GM19023 (cell line): ENCODE results near the gene MIS18BP1.
A peak's percentile ranks its signal among the peaks of the same experiment; 100 is the strongest.
"Not testable (repeated sequence)": the region's sequence is repeated elsewhere in the genome, so short reads cannot be mapped to it uniquely, and the experiment has no call there.

Source experiments
- ATAC-seq: cut with Tn5 transposase; IDR thresholded peaks from one replicate; pipeline ENCODE4 v1.9.1; 2021; ENCODE audit warnings: mild to moderate bottlenecking, moderate library complexity; ENCODE audit not compliant: unreplicated experiment

Gene MIS18BP1

DNA sequence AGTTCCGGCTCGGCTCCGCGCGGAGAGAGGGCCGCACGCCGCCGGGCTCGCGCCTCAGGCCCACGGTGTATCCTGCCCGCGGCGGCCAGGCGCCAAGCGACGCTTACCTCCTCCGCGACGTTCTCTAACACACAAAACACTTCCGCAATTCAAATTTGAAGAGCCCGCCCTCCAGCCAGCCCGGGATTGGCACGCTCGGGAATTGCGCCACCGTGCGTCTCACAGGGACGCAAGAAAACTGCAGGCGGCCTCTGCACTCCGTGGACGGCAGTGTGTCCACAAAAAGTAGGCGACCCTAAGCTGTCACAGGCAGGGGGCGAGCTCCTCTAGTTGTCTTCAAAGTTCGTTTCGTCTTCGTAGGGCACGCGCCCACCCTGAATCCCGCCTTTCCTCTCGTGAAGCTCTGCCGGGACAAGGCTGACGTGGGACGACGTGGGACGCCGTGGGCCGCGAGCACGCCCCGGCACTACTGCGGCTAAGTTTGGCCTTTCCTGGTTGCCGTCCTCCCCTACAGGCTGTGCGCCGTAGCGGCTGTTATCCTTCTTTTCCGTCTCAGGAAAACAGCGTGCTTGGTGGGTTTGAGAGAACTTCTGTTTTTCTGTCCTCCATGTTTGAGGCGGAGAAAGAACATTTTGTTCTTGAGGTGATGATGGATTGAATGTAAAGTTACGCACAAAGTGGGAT is at the start of gene MIS18BP1:
MIS18BP1 (minus strand) TSS at position 133 of the 684 bp plus-strand sequence. CDS start 5,916 bp downstream, outside the sequence.
- ATAC-seq, result peak; percentile 87

DNA sequence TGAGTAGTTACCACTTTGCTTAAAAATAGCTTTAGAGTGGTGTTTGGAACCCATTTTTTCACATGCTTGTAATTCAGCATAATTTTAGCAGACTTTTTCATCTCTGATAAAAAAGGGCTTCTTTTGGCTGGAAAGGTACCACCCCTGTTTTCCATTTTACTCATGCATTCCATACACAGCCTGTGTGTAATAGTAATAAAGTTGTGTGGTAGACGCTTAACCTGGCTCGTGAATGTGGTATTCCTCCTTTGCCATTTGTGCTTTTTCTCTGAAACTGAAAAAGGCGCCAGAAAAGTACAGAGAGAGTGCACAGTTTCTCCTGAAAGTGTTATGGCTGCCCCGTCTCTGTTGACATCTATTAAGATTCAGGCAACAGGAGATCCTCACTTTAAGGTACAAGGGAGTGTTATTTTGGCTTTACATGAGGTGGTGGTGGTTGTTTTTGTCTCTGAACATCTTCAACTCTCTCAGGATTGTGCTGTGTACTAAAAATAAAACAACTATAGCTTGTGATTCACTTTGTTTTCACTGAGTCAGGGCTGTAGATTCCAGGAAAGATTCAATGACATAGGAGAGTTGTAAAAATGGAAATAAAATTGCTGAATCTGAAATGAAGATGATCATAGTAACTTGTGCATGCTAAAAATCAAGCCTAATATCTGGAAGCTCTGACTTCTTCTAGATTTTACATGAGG is 45.6 kb upstream of the MIS18BP1 start:
- ATAC-seq, result no peak

DNA sequence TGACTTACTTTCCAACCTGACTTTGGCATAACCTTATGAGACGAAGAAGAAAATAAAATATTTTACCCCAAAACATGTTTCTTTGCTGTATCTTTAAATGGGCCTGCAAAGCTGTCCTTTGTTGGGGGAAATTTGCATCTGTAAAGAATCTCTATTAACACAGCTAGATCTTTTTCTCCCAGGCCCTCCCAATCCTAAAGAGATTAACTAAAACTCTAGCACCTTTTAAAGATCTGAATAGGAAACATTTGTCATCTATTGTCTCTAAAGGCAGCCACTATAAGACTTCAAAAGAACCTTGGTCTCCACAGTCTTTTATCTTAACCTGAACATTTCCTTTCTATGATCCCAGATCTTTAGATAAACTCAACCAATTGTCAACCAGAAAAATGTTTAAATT is 41.8 kb upstream of the MIS18BP1 start:
- ATAC-seq, result not testable (repeated sequence)

DNA sequence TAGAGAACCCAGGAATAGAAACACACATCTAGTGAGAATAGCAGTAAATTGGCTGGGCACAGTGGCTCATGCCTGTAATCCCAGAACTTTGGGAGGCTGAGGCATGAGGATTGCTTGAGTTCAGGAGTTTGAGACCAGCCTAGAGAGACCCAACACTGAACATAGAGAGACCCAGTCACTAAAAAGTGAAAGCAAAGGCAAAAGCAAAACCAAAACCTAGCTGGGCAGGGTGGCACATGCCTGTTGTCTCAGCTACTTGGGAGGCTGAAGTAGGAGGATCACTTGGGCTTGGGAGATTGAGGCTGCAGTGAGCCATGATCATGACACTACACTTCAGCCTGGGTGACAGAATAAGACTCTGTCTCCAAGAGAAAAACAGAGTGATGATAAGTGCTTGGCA is 37.5 kb upstream of the MIS18BP1 start:
- ATAC-seq, result no peak

DNA sequence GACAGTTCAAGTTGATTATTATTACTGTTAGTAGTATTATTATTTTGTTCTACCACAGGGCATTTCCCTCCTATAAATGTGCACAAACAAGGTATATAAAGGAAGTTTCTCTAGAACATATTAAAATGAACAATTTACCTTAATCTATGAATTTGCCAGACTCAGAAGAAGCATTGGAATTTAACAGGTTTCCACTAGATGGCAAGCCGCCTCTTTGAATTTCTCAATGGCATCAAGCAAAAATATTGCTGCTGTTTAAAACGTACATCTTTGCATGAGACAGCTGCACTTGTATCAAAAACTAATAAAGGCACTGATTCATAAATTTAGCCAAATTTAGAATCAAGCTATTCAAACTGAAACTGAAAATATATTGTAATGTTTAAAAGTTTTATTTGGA is 34.6 kb upstream of the MIS18BP1 start:
- ATAC-seq, result no peak

DNA sequence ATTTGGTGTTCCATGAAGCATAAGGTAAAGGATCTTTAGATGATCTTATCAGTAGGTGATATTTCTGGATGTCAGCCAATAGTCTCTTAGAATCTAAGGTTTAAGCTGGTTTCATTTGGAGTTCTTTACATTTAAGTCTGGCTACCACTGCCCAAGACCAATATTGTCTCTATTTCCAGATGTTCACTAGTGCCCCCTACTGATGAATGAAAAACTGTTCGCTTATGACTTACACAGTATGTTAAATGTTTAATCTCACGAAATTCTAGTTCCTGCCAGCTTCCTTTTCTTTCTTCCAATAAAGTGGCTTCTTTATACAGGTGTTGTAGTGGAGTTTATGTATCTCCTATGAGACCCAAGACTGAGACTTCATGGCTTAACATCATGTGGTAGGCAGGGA is 31.8 kb upstream of the MIS18BP1 start:
- ATAC-seq, result no peak

DNA sequence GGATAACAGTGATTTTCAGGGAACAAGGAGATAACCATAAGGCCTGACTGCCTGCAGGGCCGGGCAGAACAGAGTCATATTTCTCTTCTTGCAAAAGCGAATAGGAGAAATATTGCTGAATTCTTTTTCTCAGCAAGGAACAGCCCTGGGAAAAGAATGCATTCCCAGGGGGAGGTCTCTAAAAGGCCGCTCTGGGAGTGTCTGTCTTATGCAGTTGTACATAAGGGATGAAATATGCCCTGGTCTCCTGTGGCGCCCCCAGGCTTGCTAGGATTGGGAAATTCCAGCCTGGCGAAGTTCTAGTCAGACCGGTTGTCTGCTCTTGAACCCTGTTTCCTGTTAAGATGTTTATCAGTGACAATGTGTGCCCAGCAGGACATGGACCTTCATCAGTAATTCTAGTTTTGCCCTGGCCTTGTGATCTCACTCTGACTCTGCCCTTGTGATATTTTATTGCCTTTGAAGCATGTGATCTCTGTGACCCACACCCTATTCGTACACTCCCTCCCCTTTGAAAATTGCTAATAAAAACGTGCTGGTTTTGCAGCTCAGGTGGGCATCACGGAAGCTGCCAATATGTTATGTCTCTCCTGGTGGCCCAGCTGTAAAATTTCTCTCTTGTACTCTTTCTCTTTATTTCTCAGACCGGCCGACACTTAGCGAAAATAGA is 28.9 kb upstream of the MIS18BP1 start:
- not testable (repeated sequence) for ATAC-seq

DNA sequence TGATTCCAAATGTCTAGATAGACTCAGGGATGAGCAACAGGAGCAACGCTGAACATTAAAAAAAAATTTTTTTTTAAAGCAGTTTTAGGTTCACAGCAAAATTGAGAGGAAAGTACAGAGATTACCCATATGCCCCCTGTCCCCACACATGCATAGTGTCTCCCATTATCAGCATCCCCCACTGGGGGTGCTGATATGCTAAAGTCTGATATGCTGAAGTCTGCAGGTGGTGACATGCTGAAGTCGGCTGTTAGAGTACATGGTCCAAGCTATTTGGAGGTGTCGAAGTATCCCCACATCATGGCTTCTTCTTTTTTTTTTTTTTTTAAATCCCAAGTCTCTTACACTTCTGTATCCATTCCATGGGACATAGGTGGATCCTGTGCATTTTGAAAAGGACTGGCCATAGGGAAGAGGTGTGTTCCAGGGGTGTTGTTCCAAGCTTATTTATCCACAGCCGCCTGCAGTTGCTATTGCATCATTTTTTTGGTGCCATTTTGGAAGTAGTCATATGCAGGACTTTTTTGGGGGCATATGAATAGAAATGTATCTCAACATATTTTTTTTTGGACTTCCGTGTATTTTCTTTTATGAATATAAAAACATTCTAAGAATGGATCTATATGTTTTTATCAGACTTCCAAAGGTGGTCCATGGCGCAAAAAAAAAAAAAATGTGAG is 19.0 kb upstream of the MIS18BP1 start:
- no peak for ATAC-seq

DNA sequence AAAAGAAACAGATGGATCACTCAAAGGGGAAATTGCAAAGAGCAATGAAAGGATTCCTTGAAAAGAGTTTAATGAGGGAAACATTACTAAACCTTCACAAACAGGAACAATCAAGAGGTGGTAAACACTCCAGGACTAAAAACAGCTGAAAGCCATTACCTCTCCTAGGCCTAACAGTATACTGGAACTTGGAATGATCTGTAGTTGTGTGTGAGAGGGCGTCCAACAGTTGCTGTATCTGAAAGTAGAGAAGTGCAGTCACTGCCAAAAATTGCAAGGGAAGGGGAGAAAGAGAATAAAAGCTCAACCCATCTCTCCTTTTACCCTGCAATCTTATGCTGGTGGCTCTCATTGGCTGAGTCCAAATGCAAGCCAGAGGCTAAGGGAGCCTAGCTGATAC is 17.0 kb upstream of the MIS18BP1 start:
- ATAC-seq, result no peak

DNA sequence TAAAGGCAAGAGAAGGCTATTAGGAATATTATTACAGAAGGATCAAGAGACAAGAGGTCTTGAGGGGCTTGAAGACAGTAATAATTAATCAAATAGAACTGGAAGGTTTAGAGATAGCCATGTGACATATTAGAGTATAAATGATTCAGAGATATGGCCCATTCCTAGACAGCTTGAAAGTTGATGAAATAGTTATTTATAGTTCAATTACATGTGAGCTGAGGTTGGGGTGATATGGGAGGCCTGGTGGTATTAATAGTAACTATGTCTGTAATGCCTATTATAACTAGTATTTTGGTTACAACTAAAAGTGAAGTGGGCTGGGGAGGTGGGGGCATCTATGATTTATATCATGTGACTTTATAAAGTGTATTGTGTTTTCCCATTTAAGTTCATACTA is 14.1 kb upstream of the MIS18BP1 start:
- ATAC-seq, result no peak

DNA sequence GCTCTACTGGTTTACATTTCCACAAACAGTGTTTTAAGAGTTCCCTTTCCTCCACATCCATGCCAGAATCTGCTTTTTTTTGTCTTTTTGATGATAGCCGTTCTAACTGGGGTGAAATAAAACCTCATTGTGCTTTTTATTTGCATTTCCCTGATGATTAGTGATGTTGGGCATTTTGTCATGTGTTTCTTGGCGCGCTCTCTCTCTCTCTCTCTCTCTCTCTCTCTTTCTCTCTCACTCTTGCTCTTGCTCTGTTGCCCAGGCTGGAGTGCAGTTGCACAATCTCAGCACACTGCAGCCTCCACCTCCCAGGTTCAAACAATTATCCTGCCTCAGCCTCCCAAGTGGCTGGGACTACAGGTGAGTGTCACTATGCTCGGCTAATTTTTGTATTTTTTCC is 9.6 kb upstream of the MIS18BP1 start:
- no peak for ATAC-seq

DNA sequence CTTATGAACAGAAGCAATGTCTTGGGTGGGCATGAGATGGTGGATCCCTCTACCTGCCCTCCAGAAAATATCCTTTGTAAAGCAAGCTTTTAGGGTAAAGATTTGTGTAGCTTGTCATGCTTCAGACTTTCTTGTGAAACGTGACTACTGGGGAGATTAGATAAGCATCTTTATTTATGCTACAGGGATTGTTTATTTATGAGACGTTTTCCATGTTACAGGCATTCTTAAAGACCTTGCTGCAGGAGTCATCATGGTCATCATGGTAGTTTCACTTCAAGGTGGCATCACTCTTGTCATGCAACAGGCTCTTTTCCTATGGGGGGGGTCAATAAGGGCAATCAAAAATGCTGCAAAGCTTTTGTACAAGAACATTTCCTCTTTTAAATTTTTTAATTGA is 8.2 kb upstream of the MIS18BP1 start:
- ATAC-seq, result no peak

DNA sequence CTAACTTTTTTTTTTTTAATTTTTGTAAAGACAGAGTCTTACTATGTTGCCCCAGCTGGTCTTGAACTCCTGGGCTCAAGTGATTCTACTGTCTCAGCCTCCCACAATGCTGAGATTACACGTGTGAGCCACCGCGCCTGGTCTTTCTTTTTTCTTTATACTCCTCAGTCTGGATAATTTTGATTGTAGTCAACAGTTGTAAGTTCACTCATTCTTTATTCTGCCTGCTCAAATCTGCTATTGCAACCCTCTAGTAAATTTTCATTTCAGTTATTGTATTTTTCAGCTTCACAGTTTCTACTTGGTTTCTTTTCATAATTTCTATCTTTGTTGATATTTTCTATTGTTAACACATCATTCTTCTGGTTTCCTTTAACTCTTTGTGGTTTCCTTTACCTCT is 5.8 kb upstream of the MIS18BP1 start:
- no peak for ATAC-seq

DNA sequence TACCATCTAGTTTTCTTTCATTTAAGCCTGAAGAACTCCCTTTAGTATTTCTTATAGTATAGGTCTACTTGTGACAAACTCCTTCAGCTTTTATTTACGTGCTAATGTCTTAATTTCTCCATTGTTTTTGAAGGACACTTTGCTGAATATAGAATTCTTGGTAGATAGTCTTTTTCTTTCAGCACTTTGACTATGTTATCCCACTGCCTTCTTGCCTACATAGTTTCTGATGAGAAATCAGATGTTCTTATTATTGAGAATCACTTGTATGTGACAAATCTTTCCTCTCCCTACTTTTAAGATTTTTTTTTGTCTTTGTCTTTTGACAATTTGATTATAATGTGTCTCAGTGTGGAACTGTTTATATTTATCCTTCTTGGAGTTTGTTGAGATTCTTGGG is 5.1 kb upstream of the MIS18BP1 start:
- no peak for ATAC-seq

DNA sequence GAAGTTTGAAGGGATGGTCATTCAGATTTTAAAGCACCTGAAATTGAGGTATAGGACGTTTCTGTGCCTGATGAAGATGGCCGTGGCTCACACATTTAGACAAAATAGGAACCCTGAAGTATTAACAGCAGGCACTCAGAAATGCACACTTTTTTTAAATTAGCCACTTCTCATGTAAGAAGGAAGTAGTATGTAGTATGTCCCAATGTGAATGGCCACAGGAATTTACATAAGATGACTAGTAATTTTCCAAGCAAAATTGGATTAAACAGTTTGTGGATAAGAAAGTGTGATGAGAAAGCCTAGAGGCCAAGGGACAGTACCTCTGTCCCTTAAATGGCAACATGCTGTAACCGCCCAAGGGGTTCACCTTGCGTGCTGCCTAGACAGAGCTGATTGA is 1.8 kb upstream of the MIS18BP1 start:
- no peak for ATAC-seq

DNA sequence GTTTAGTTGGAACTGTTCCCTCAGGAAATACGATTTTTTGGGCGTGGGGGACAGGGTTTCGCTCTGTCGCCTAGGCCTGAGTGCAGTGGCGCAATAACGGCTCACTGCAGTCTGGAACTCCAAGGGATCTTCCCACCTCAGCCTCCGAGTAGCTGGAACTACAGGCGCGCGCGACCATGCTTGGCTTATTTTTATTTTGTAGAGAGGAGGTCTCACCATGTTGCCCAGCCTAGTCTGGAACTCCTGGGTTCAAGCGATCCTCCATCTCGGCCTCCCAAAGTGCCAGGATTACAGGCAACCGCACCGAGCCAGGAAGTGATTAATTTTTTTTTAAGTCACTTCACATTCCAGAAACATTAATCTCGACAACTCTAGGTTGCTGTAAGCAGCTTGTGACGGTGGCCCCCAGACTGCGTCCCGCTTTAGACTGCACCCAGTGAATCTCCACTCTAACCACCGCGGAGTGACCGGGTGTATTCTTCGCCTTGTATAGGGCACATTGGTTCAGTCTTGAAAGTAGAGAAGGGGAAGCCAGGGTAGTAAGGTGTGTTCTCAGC is 830 bp upstream of the MIS18BP1 start:
- peak; percentile 1 for ATAC-seq

DNA sequence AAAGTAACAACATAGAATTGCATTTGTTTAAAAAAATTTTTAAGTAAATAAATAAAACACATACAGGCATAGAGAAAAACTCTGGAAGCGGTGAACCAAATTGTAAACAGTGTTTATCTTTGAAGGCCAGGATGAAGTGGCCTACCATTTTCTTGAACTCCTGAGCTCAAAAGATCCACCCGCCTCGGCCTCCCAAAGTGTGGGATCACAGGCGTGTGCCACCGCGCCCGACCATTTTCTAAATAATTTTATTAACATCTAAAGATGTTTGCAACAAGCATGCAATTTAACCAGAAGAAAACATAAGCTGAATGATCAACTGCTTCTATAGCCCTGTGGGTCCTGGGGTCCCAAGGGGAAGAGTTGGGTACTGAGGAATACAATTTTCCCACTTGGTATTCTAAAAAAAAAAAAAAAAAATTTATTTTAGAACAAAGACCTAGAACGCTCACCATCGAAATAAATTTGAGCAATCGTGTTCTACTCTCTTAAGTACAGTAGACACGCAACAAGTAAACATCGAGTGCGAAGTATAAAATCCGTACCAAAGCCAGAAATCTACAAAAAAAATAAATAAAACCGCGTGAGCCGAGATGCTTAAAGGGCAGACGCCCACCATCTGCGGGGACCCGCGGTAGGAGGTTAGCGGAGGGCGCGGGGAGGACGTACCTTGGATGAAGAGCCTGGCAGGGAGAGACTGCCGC is 484 bp downstream of the MIS18BP1 start:
- ATAC-seq, result no peak

DNA sequence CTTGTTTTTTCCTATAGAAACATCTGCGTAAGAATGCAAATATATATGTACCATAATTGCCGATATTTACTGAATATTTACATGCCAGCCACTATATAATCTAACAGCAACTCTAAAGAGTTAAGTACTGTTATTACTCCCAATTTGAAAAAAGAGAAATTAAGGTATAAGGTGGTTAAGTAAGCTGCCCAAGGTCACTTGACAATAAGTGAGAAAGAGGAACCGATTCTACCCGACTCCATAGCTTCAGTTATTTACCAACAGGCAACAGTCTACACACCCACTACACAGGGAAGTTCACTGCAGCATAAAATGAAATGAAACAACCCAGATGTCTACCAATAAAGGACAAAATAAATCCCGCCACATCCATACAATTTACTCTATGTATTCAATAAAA is 1.1 kb downstream of the MIS18BP1 start:
- peak; percentile 45 for ATAC-seq

DNA sequence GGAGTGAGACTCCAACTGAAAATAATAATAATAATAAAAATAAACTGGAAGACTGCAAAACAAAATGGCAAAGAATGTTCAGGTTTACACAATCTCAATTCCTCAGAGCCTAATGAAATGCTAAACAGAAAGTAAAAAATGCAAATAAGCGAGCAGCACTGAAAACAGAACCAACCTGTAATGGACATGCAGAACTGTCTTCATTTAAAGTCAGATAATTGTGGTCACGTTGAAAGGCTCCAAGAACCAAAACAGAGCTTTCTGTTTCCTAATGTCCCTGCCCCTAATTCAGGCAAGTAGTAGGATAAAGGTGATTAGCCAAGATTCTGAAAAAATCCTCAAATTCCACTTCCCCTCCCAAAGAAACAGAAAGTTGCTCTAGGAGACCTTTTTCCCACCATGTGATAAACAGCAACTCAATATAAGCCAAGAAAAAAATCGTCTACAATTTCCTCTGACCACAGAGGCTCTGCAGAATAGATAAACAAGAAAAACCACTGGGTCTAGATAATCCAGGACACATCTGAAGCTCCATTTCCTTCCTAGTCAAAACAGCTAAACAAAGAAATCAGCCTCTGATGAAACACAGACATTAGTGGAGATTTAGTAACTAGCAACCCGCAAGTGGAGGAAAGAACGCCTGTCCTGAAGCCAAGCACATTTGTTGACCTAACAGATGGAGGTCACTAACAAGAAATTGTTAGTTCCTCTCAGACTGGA is 3.0 kb downstream of the MIS18BP1 start:
- peak; percentile 12 for ATAC-seq

DNA sequence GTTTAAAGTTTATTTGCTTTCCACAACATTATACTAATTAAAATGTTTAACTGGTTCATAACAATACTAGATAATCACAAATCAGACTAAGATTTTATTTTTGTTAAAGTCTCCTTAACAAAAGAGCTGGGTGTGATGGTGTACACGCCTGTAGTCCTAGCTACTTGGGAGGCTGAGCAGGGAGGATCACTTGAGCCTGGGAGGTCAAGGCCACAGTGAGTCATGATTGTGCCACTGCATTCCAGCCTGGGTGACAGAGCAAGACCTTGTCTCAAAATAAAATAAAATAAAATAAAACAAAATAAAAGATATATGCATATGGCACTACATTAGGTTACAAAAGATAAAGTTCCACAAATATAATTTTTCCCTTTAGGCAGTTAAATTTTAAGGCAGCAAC is 5.6 kb downstream of the MIS18BP1 start:
- no peak for ATAC-seq
